IPS DF 6.9 (cell line): ENCODE data around the gene ACAP3.

Experiments used
- DNase-seq: peaks from one replicate; pipeline ENCODE4 v3.0.0-alpha.2; 2013; ENCODE audit warnings: low read depth, low spot score
- H3K27ac ChIP-seq: one replicate; pipeline ENCODE4 v1.5.1; 2013; ENCODE audit warnings: low read length, control low read depth
- H3K27me3 ChIP-seq: 2 replicates; pipeline ENCODE4 v1.6.1; 2013; ENCODE audit warnings: mild to moderate bottlenecking, low read length; ENCODE audit not compliant: control insufficient read depth, insufficient read depth
- H3K36me3 ChIP-seq: 2 replicates; pipeline ENCODE4 v1.6.1; 2013; ENCODE audit warnings: low read length; ENCODE audit not compliant: control insufficient read depth, insufficient read depth
- H3K4me1 ChIP-seq: 2 replicates; pipeline ENCODE4 v1.6.1; 2013; ENCODE audit warnings: low read length; ENCODE audit not compliant: control insufficient read depth, insufficient read depth
- H3K4me3 ChIP-seq: 2 replicates; pipeline ENCODE4 v1.5.1; 2013; ENCODE audit warnings: mild to moderate bottlenecking, low read length
- H3K9me3 ChIP-seq: 2 replicates; pipeline ENCODE4 v1.6.1; 2013; ENCODE audit warnings: low read length, inconsistent platforms; ENCODE audit not compliant: control insufficient read depth, insufficient read depth
- WGBS: extraction: QIAGEN DNeasy Blood & Tissue Kit; methylation state at CpG from one replicate; pipeline ENCODE4 v1.1.7; 2013; ENCODE audit warnings: mixed read lengths, missing lambda C conversion rate; ENCODE audit not compliant: insufficient read length, insufficient coverage; 5-methylcytosine and 5-hydroxymethylcytosine counted together

ACAP3 gene

DNA sequence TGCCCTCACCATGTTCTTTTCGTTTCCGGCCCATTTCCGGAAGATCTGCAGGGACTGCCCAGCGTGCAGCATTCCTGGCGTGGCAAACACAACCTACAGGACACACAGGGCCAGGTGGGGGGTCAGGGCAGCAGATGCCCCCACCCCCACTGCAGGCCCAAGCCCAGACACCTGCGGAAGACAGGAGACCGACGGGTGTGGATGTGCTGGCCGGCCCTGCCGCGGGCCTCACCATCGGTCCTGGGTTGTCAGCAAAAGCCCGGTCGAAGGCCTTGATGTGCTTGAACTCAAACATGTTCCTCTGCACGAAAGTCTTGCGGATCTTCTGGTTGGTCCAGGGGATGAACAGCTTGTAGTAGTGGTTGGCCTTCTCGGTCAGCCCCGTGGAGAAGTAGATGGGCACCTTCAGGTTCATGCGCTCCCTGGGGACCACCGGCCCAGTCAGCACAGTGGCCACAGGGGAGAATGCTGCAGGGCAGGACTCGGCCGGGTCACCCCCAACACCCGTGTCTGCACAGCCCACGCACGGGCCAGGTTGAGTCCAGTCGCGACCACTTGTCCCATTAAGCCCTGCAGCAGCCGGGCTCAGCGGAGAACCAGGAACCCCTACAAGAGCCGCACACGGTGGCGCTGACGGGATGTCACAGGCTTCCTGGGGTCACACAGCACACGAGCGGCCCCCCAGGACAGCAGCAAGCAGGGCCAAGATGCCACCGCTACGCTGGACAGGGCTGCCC is 5.9 kb upstream of the ACAP3 start:
- no peak for DNase-seq
- H3K9me3 ChIP-seq: no peaks in the 10 kb centered on the region
- no CpG with 5 or more reads among the region's 37 CpGs for WGBS
- no peak overlapping the region for H3K27ac ChIP-seq
- no peaks in the 10 kb centered on the region for H3K27me3 ChIP-seq
- H3K4me1 ChIP-seq: peaks cover 6% of the 10 kb centered on the region; the same call in 1 of the 2 replicates
- no peak overlapping the region for H3K4me3 ChIP-seq
- H3K36me3 ChIP-seq: peaks cover 36% of the 10 kb centered on the region

DNA sequence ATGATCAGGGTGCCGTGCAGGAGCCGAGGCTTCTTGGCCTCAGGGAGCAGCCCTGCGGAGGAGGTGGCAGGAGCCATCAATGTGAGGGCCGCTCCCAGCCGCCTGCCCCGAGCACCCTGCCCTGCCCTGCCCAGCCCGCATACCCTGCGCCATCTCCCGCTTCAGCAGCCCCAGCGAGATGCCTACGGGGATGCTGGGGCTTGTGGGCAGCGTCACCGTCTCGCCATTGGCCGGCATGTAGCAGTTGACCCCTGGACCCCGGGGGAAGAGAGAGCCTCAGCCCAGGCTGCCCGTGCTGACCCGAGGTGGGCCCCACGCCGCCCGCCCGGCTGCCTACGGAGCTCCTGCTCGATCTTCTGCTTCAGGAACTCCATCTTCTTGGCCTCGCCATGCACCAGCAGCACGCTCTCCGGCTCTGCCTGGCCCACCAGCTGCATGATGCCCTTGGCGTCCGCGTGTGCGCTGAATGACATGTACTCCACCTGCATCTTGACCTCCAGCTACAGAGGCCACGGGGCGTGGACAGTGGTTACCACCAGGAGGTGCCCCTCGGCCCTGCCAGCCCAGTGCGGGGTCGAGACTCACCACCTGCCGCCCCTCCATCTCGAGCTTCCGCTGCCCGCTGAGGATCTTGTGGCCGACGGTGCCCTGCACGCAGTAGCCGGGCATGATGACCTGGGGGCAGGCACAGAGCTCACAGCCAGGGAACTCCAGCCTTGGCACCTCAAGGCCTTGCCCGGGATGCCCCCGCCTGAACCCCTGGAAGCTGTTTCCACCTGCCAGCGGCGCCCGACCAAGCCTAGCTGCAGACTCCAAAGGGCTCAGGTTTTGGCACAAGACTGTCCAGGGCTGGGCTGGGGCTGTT is 5.0 kb upstream of the ACAP3 start:
- no peak for DNase-seq
- Histone ChIP-seq H3K27me3 (no peaks in the 10 kb centered on the region), H3K4me3 (no peak overlapping the region), H3K36me3 (peaks cover 36% of the 10 kb centered on the region), H3K9me3 (no peaks in the 10 kb centered on the region), H3K4me1 (peaks cover 6% of the 10 kb centered on the region; the same call in 1 of the 2 replicates), H3K27ac (no peak overlapping the region)
- WGBS: no CpG with 5 or more reads among the region's 49 CpGs

DNA sequence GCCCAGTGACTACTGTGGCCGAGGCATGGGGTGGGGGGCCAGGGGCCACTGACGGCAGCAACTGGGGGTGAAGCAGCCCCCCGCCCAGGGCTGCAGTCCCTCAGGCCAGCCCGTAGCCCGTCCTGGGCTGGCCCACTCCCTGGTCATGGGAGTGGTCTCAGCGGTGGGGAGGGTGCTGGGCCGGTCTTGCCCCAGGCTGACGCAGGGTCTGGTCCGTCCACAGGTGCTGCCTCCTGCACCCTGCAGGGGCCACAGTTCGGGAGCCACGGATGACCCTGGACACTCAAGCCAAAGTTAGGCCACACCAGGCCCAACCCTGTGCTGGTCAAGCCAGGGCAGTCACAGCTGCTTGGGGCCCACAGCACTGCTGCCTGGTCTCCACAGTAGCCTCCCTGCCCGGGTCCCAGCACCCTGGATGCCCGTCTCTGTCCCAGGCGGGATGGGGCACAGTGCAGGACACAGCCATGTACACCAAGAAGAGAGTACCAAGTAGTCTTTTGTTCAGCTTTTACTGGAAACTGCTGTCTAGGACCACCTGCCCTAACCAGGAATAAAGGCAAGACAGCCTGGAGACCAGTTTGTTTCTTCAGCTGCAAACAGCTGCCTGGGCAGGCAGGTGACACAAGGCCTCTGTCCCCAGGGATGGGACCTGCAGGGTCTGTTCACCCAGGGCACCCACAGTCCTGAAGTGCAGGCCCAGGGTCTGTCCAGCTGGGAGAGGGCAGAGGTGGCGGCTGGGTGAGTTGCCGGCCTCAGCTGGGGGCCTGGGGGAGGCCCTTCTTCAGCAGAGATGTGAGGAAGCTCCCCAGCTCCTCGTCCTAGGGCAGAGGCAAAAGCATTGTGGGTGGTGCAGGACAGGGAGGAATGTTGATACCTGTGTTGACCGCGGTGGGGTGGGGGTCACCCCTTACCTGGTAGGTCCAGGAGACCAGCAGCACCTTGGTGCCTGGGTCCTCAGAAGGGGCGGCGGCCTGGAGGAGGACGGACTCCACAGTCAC is 3.7 kb upstream of the ACAP3 start:
- WGBS: no CpG with 5 or more reads among the region's 22 CpGs
- Histone ChIP-seq H3K27ac (no peak overlapping the region), H3K4me3 (no peak overlapping the region), H3K4me1 (peaks cover 10% of the 10 kb centered on the region; the same call in 1 of the 2 replicates), H3K27me3 (no peaks in the 10 kb centered on the region), H3K9me3 (no peaks in the 10 kb centered on the region), H3K36me3 (peaks cover 36% of the 10 kb centered on the region)
- DNase-seq: no peak

DNA sequence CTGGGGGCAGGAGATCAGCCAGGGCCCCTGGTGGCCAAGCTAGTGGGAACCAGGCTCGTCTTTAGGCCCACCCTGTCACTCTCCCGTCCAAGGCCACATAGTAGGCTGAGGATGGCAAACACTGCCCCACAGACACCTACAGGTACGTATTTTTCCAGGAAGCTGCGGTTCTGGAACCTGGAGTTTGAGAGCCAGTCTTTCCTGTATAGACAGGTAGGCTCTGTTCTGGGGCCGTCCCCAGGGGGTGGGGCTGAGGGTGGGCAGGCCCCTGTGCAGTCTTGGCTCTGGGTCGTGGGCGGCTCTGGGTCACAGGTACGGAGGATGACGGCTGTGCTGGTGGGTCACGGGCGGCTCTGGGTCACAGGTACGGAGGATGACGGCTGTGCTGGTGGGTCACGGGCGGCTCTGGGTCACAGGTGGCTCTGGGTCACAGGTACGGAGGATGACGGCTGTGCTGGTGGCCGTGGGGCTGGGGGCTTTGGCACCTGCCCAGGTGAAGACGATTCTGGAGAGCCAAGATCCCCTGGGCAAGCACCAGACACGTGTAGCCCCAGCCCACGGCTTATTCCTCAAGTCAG is 2.8 kb upstream of the ACAP3 start:
- Histone ChIP-seq H3K9me3 (no peaks in the 10 kb centered on the region), H3K4me1 (peaks cover 11% of the 10 kb centered on the region), H3K27ac (no peak overlapping the region), H3K27me3 (no peaks in the 10 kb centered on the region), H3K36me3 (peaks cover 36% of the 10 kb centered on the region), H3K4me3 (no peak overlapping the region)
- no peak for DNase-seq
- no CpG with 5 or more reads among the region's 21 CpGs for WGBS

DNA sequence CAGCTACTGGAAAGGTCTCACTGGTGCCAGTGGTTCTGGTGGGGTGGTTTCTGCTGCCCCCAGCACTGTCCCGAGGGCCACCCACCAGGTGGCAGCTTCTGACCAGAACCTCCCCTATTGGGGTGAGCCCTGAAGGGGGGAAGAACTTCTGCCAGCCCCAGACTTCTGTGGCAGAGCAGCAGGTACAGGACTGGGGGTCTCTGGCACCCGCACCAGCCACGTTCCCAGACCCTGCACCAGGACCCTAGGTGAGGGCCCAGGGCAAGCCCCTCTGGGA is 2.3 kb upstream of the ACAP3 start:
- no peak overlapping the region for H3K4me3 ChIP-seq
- no peaks in the 10 kb centered on the region for H3K27me3 ChIP-seq
- DNase-seq: no peak
- no CpG with 5 or more reads among the region's 3 CpGs for WGBS
- H3K36me3 ChIP-seq: peaks cover 36% of the 10 kb centered on the region
- H3K27ac ChIP-seq: no peak overlapping the region
- no peaks in the 10 kb centered on the region for H3K9me3 ChIP-seq
- peaks cover 13% of the 10 kb centered on the region for H3K4me1 ChIP-seq

DNA sequence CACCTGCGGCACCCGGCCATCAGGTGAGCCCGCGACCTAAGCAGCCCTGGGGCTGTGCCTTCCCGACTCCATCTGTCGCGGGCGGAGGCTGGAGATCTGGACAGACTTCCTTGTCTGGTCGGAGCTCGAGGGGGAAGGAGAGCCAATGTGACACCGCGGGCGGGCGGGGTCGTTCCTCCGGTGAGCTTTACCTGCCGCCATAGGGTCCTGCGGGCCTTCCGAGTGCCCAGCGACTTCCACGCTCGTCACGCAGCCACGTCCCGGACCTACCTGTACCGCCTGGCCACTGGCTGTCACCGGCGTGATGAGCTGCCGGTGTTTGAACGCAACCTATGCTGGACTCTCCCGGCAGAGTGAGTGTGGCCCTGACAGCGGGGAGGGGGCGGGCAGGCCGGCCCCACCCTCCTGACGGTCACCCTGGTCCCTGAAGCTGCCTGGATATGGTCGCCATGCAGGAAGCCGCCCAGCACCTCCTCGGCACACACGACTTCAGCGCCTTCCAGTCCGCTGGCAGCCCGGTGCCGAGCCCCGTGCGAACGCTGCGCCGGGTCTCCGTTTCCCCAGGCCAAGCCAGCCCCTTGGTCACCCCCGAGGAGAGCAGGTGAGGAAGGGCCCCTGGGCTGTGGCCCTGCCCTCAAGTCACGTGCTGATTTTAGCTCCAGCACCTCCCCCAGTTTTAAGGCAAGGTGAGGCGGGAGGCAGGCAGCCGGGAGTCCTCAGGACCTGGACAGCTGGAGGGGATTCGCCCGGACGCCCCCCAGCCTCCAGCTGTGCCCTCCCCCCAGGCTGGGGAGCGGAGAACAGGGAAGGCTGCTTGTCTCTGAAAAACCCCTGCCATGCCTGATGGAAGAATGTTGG is 1.8 kb upstream of the ACAP3 start:
- H3K36me3 ChIP-seq: peaks cover 33% of the 10 kb centered on the region
- H3K4me3 ChIP-seq: peak overlapping the region; percentile 88
- no peaks in the 10 kb centered on the region for H3K27me3 ChIP-seq
- no peak overlapping the region for H3K27ac ChIP-seq
- no peaks in the 10 kb centered on the region for H3K9me3 ChIP-seq
- no peak for DNase-seq
- peaks cover 15% of the 10 kb centered on the region for H3K4me1 ChIP-seq
- WGBS: no CpG with 5 or more reads among the region's 57 CpGs

DNA sequence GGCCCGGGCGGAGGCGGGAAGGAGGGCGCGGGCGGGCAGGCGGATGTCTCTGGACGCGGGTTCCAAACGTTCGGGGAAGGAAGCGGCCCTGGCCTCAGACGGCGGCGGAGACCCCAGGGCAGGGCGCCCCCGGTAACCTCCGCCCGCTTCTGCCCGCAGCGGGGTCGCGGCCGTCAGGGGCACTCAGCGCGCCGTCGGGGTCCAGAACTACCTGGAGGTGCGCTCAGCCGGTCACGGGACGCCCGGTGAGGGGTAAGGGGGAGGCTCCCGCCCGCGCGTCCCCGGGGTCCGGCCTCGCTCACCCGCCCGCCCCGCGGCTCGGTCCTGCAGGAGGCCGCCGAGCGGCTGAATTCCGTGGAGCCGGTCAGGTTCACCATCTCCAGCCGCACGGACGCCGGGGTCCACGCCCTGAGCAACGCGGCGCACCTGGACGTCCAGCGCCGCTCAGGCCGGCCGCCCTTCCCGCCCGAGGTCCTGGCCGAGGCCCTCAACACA is 1.1 kb upstream of the ACAP3 start:
- peak overlapping the region; percentile 88 for H3K4me3 ChIP-seq
- H3K27me3 ChIP-seq: no peaks in the 10 kb centered on the region
- peaks cover 28% of the 10 kb centered on the region for H3K36me3 ChIP-seq
- H3K27ac ChIP-seq: no peak overlapping the region
- H3K9me3 ChIP-seq: no peaks in the 10 kb centered on the region
- peaks cover 18% of the 10 kb centered on the region for H3K4me1 ChIP-seq
- no CpG with 5 or more reads among the region's 66 CpGs for WGBS
- DNase-seq: no peak

DNA sequence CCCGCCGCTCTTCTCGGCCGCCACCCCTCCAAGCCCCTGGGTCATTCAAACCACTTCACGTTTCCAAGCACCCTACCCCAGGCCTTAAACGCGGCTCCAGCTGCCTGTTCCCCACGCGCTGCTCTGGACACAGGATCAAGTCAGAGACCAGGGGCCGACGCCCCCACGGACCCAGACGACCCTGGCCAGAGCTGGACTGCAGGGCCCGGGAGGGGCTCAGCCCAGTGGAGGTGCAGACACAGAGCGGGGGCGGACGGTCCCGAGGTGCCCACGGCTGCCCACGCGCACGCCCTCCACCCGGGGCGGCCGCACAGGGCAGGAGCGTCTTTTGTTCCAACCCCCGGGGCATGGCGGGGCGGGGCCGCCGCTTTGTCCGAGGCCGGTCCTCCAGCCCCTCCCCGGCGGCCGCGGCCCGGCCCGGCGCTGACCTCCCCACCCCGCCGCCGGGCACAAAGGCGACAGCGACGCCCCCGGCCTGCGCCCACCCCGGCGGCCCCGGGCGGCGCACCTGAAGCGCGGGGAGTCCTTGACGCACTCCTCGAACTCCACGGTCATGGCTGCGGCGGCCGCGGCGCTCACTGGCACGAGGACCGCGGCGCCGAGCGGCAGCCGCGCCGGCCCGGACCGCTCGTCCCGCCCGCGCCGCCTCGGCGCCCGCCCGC is 338 bp downstream of the ACAP3 start:
- Histone ChIP-seq H3K36me3 (peaks cover 14% of the 10 kb centered on the region), H3K4me1 (peaks cover 18% of the 10 kb centered on the region), H3K4me3 (peak overlapping the region; percentile 67; the same call in 1 of the 2 replicates), H3K27me3 (no peaks in the 10 kb centered on the region), H3K9me3 (no peaks in the 10 kb centered on the region), H3K27ac (no peak overlapping the region)
- WGBS: no CpG with 5 or more reads among the region's 83 CpGs
- DNase-seq: no peak
